OCI-M2 (cell line): ENCODE measurements around the gene DYNLT1.
"Not testable (repeated sequence)": the region's sequence is repeated elsewhere in the genome, so short reads cannot be mapped to it uniquely, and the experiment has no call there.

ENCODE experiments used
- DNase-seq: peaks from one replicate; lab custom pipeline; 2025; ENCODE audit not compliant: unreplicated experiment; lab: John Stamatoyannopoulos, UW

Gene DYNLT1

GRCh38 chr6:158642097-158642601 lies 2.4 kb downstream of the DYNLT1 start:
- no peak for DNase-seq

GRCh38 chr6:158640519-158640918 lies 4.0 kb downstream of the DYNLT1 start:
- DNase-seq, result no peak

GRCh38 chr6:158639056-158639455 lies 5.5 kb downstream of the DYNLT1 start:
- DNase-seq, result no peak

GRCh38 chr6:158638324-158638854 lies 6.2 kb downstream of the DYNLT1 start:
- DNase-seq, result no peak

- DNase-seq, result no peak
Observed at GRCh38 chr6:158636778-158637177, 7.8 kb downstream of the DYNLT1 start.

GRCh38 chr6:158635427-158636073 lies 9.0 kb downstream of the DYNLT1 start:
- no peak for DNase-seq

GRCh38 chr6:158634695-158635426 lies 9.7 kb downstream of the DYNLT1 start:
- no peak for DNase-seq

- DNase-seq, result no peak
Observed at GRCh38 chr6:158633127-158633526, 11.4 kb downstream of the DYNLT1 start.

- DNase-seq, result not testable (repeated sequence)
Observed at GRCh38 chr6:158632538-158633119, 11.9 kb downstream of the DYNLT1 start.

- DNase-seq, result peak; percentile 71
Observed at GRCh38 chr6:158631678-158632537, 12.6 kb downstream of the DYNLT1 start.

GRCh38 chr6:158630938-158631616 lies 13.5 kb downstream of the DYNLT1 start:
- no peak for DNase-seq

GRCh38 chr6:158629367-158630221 lies 14.9 kb downstream of the DYNLT1 start:
- DNase-seq, result no peak

- DNase-seq, result no peak
Observed at GRCh38 chr6:158628542-158628941, 16.0 kb downstream of the DYNLT1 start.

- no peak for DNase-seq
Observed at GRCh38 chr6:158627940-158628211, 16.7 kb downstream of the DYNLT1 start.

GRCh38 chr6:158627168-158627939 lies 17.2 kb downstream of the DYNLT1 start:
- no peak for DNase-seq

GRCh38 chr6:158626360-158627167 lies 18.0 kb downstream of the DYNLT1 start:
- DNase-seq, result no peak

- DNase-seq, result no peak
Observed at GRCh38 chr6:158625881-158626305, 18.6 kb downstream of the DYNLT1 start.
